IPS DF 6.9 (cell line): ENCODE measurements around the gene CYRIA.

Experiments used
- DNase-seq: peaks from one replicate; pipeline ENCODE4 v3.0.0-alpha.2; 2013; ENCODE audit warnings: low read depth, low spot score
- H3K27ac ChIP-seq: one replicate; pipeline ENCODE4 v1.5.1; 2013; ENCODE audit warnings: low read length, control low read depth
- H3K27me3 ChIP-seq: 2 replicates; pipeline ENCODE4 v1.6.1; 2013; ENCODE audit warnings: mild to moderate bottlenecking, low read length; ENCODE audit not compliant: control insufficient read depth, insufficient read depth
- H3K36me3 ChIP-seq: 2 replicates; pipeline ENCODE4 v1.6.1; 2013; ENCODE audit warnings: low read length; ENCODE audit not compliant: control insufficient read depth, insufficient read depth
- H3K4me1 ChIP-seq: 2 replicates; pipeline ENCODE4 v1.6.1; 2013; ENCODE audit warnings: low read length; ENCODE audit not compliant: control insufficient read depth, insufficient read depth
- H3K4me3 ChIP-seq: 2 replicates; pipeline ENCODE4 v1.5.1; 2013; ENCODE audit warnings: mild to moderate bottlenecking, low read length
- H3K9me3 ChIP-seq: 2 replicates; pipeline ENCODE4 v1.6.1; 2013; ENCODE audit warnings: low read length, inconsistent platforms; ENCODE audit not compliant: control insufficient read depth, insufficient read depth
- WGBS: extraction: QIAGEN DNeasy Blood & Tissue Kit; methylation state at CpG from one replicate; pipeline ENCODE4 v1.1.7; 2013; ENCODE audit warnings: mixed read lengths, missing lambda C conversion rate; ENCODE audit not compliant: insufficient read length, insufficient coverage; 5-methylcytosine and 5-hydroxymethylcytosine counted together

The CYRIA gene

GRCh38 chr2:16665748-16666448 lies at the start of gene CYRIA:
CYRIA (minus strand) TSS chr2:16665834; CDS start chr2:16588119, 77,715 bp downstream.
- no peaks in the 10 kb centered on the region for H3K9me3 ChIP-seq
- no peaks in the 10 kb centered on the region; the same call in 1 of the 2 replicates for H3K27me3 ChIP-seq
- H3K27ac ChIP-seq = no peak within 1 kb of the TSS
- H3K4me3 ChIP-seq = peak within 1 kb of the TSS; percentile 40; the same call in 1 of the 2 replicates
- DNase-seq = no peak
- H3K4me1 ChIP-seq = peaks cover 2% of the 10 kb centered on the region
- no peaks in the 10 kb centered on the region for H3K36me3 ChIP-seq
- no CpG with 5 or more reads among the region's 54 CpGs for WGBS

- Histone ChIP-seq H3K4me3 (no peak overlapping the region), H3K36me3 (no peaks in the 10 kb centered on the region), H3K27ac (no peak overlapping the region), H3K4me1 (no peaks in the 10 kb centered on the region), H3K27me3 (no peaks in the 10 kb centered on the region), H3K9me3 (no peaks in the 10 kb centered on the region)
- no peak for DNase-seq
- no CpG with 5 or more reads among the region's 5 CpGs for WGBS
These were observed 47.4 kb upstream of the CYRIA start for GRCh38 chr2:16713011-16713423.

- Histone ChIP-seq H3K36me3 (no peaks in the 10 kb centered on the region), H3K4me3 (no peak overlapping the region), H3K9me3 (no peaks in the 10 kb centered on the region), H3K27ac (no peak overlapping the region), H3K4me1 (no peaks in the 10 kb centered on the region), H3K27me3 (no peaks in the 10 kb centered on the region)
- no peak for DNase-seq
- no CpG with 5 or more reads among the region's 2 CpGs for WGBS
These were observed 44.1 kb upstream of the CYRIA start for GRCh38 chr2:16709769-16710168.

- no peaks in the 10 kb centered on the region for H3K9me3 ChIP-seq
- H3K27ac ChIP-seq = no peak overlapping the region
- H3K27me3 ChIP-seq = no peaks in the 10 kb centered on the region
- H3K4me1 ChIP-seq = no peaks in the 10 kb centered on the region
- no peak overlapping the region for H3K4me3 ChIP-seq
- no peaks in the 10 kb centered on the region for H3K36me3 ChIP-seq
- DNase-seq = no peak
- no CpG with 5 or more reads among the region's 2 CpGs for WGBS
These were observed 42.5 kb upstream of the CYRIA start for GRCh38 chr2:16708173-16708572.

GRCh38 chr2:16707014-16707623 lies 41.5 kb upstream of the CYRIA start:
- no CpG with 5 or more reads among the region's 5 CpGs for WGBS
- no peak for DNase-seq
- no peak overlapping the region for H3K27ac ChIP-seq
- no peaks in the 10 kb centered on the region for H3K4me1 ChIP-seq
- no peak overlapping the region for H3K4me3 ChIP-seq
- H3K27me3 ChIP-seq = no peaks in the 10 kb centered on the region
- H3K9me3 ChIP-seq = no peaks in the 10 kb centered on the region
- H3K36me3 ChIP-seq = no peaks in the 10 kb centered on the region

- Histone ChIP-seq H3K27me3 (no peaks in the 10 kb centered on the region), H3K27ac (no peak overlapping the region), H3K4me3 (no peak overlapping the region), H3K36me3 (no peaks in the 10 kb centered on the region), H3K9me3 (no peaks in the 10 kb centered on the region), H3K4me1 (no peaks in the 10 kb centered on the region)
- no peak for DNase-seq
- no CpG with 5 or more reads among the region's 11 CpGs for WGBS
These were observed 35.1 kb upstream of the CYRIA start for GRCh38 chr2:16700551-16701259.

GRCh38 chr2:16693854-16694253 lies 28.2 kb upstream of the CYRIA start:
- Histone ChIP-seq H3K9me3 (no peaks in the 10 kb centered on the region), H3K27ac (no peak overlapping the region), H3K27me3 (no peaks in the 10 kb centered on the region), H3K4me3 (no peak overlapping the region), H3K4me1 (no peaks in the 10 kb centered on the region), H3K36me3 (no peaks in the 10 kb centered on the region)
- no peak for DNase-seq
- no CpG with 5 or more reads among the region's 4 CpGs for WGBS

- H3K36me3 ChIP-seq = no peaks in the 10 kb centered on the region
- H3K4me1 ChIP-seq = no peaks in the 10 kb centered on the region
- no peak overlapping the region for H3K4me3 ChIP-seq
- no CpG with 5 or more reads among the region's 7 CpGs for WGBS
- no peaks in the 10 kb centered on the region for H3K27me3 ChIP-seq
- no peak overlapping the region for H3K27ac ChIP-seq
- no peaks in the 10 kb centered on the region for H3K9me3 ChIP-seq
- DNase-seq = no peak
These were observed 25.6 kb upstream of the CYRIA start for GRCh38 chr2:16691261-16691660.

GRCh38 chr2:16687955-16688354 lies 22.3 kb upstream of the CYRIA start:
- Histone ChIP-seq H3K27ac (no peak overlapping the region), H3K4me1 (no peaks in the 10 kb centered on the region), H3K9me3 (no peaks in the 10 kb centered on the region), H3K4me3 (no peak overlapping the region), H3K27me3 (no peaks in the 10 kb centered on the region), H3K36me3 (no peaks in the 10 kb centered on the region)
- WGBS = no CpG with 5 or more reads among the region's 4 CpGs
- DNase-seq = no peak

GRCh38 chr2:16687222-16687621 lies 21.6 kb upstream of the CYRIA start:
- no peaks in the 10 kb centered on the region for H3K9me3 ChIP-seq
- no peak overlapping the region for H3K27ac ChIP-seq
- no CpG with 5 or more reads among the region's 1 CpG for WGBS
- no peaks in the 10 kb centered on the region for H3K27me3 ChIP-seq
- DNase-seq = no peak
- H3K4me1 ChIP-seq = no peaks in the 10 kb centered on the region
- H3K36me3 ChIP-seq = no peaks in the 10 kb centered on the region
- no peak overlapping the region for H3K4me3 ChIP-seq
